ENCODE measurements around the gene MARCHF7.

The MARCHF7 gene

GRCh38 chr2:159706385-159706980 lies 5.8 kb upstream of the MARCHF7 start:
- no peak overlapping the region for H2AFZ ChIP-seq (ENCODE audit: low read depth, low read length)
- no peaks in the 10 kb centered on the region for H3K27me3 ChIP-seq (ENCODE audit: insufficient read depth, low read length, poor library complexity)
- no peak overlapping the region for H3K9ac ChIP-seq (ENCODE audit: low read depth, low read length)
- H3K4me2 ChIP-seq (ENCODE audit: insufficient read depth, low read length) = no peak overlapping the region
- no peak for TF ChIP-seq EZH2 (IDR thresholded peaks at IDR 0.05; ENCODE audit: borderline replicate concordance, low read depth, low read length, severe bottlenecking)
- TF ChIP-seq CTCF (IDR thresholded peaks at IDR 0.05; ENCODE audit: borderline replicate concordance, extremely low read depth, low read length, poor library complexity, severe bottlenecking) = no peak
- H3K4me3 ChIP-seq (ENCODE audit: low read depth in 1 of 2, low read length in 2 of 2) = no peak overlapping the region
- no peak for DNase-seq
- H3K9me3 ChIP-seq (ENCODE audit: insufficient read depth, low read length, severe bottlenecking) = no peaks in the 10 kb centered on the region
- no peak overlapping the region for H3K27ac ChIP-seq (ENCODE audit: low read length)
- H3K79me2 ChIP-seq (ENCODE audit: insufficient read depth, low read length) = peaks cover 8% of the 10 kb centered on the region
- H3K36me3 ChIP-seq (ENCODE audit: insufficient read depth, low read length) = 0 out of 2 replicates have a peak, but pooled peaks cover 3% of the 10 kb centered on the region
- H4K20me1 ChIP-seq (ENCODE audit: insufficient read depth, low read length) = no peaks in the 10 kb centered on the region
- ATAC-seq (ENCODE audit: insufficient read depth, low read depth) = peak; percentile 37; the same call in 2 of the 3 replicates
- H3K4me1 ChIP-seq (ENCODE audit: insufficient read depth, low read length) = peaks cover 18% of the 10 kb centered on the region

- no peak overlapping the region for H3K4me2 ChIP-seq (ENCODE audit: insufficient read depth, low read length)
- no peaks in the 10 kb centered on the region for H3K27me3 ChIP-seq (ENCODE audit: insufficient read depth, low read length, poor library complexity)
- H3K36me3 ChIP-seq (ENCODE audit: insufficient read depth, low read length) = peaks cover 3% of the 10 kb centered on the region; the same call in 1 of the 2 replicates
- H2AFZ ChIP-seq (ENCODE audit: low read depth, low read length) = no peak overlapping the region
- H3K9me3 ChIP-seq (ENCODE audit: insufficient read depth, low read length, severe bottlenecking) = no peaks in the 10 kb centered on the region
- peaks cover 20% of the 10 kb centered on the region for H3K79me2 ChIP-seq (ENCODE audit: insufficient read depth, low read length)
- no peak for TF ChIP-seq EZH2 (IDR thresholded peaks at IDR 0.05; ENCODE audit: borderline replicate concordance, low read depth, low read length, severe bottlenecking)
- no peak for TF ChIP-seq CTCF (IDR thresholded peaks at IDR 0.05; ENCODE audit: borderline replicate concordance, extremely low read depth, low read length, poor library complexity, severe bottlenecking)
- no peaks in the 10 kb centered on the region for H4K20me1 ChIP-seq (ENCODE audit: insufficient read depth, low read length)
- H3K27ac ChIP-seq (ENCODE audit: low read length) = no peak overlapping the region
- no peak for DNase-seq
- H3K9ac ChIP-seq (ENCODE audit: low read depth, low read length) = no peak overlapping the region
- no peak overlapping the region for H3K4me3 ChIP-seq (ENCODE audit: low read depth in 1 of 2, low read length in 2 of 2)
- H3K4me1 ChIP-seq (ENCODE audit: insufficient read depth, low read length) = peaks cover 21% of the 10 kb centered on the region
- no peak for ATAC-seq (ENCODE audit: insufficient read depth, low read depth)
Observed at GRCh38 chr2:159708066-159708760, 4.1 kb upstream of the MARCHF7 start.

GRCh38 chr2:159710601-159711180 lies 1.6 kb upstream of the MARCHF7 start:
- ATAC-seq (ENCODE audit: insufficient read depth, low read depth) = no peak
- Histone ChIP-seq H3K4me3 (ENCODE audit: low read depth in 1 of 2, low read length in 2 of 2) (no peak overlapping the region), H3K36me3 (ENCODE audit: insufficient read depth, low read length) (peaks cover 24% of the 10 kb centered on the region), H3K9me3 (ENCODE audit: insufficient read depth, low read length, severe bottlenecking) (no peaks in the 10 kb centered on the region), H3K4me2 (ENCODE audit: insufficient read depth, low read length) (peak overlapping the region; percentile 72; the same call in 1 of the 2 replicates), H3K9ac (ENCODE audit: low read depth, low read length) (no peak overlapping the region), H2AFZ (ENCODE audit: low read depth, low read length) (no peak overlapping the region), H3K4me1 (ENCODE audit: insufficient read depth, low read length) (peaks cover 44% of the 10 kb centered on the region), H3K79me2 (ENCODE audit: insufficient read depth, low read length) (peaks cover 45% of the 10 kb centered on the region), H3K27ac (ENCODE audit: low read length) (no peak overlapping the region), H4K20me1 (ENCODE audit: insufficient read depth, low read length) (peaks cover 23% of the 10 kb centered on the region), H3K27me3 (ENCODE audit: insufficient read depth, low read length, poor library complexity) (no peaks in the 10 kb centered on the region)
- DNase-seq = no peak
- no peak for TF ChIP-seq EZH2 (IDR thresholded peaks at IDR 0.05; ENCODE audit: borderline replicate concordance, low read depth, low read length, severe bottlenecking)
